GM23338 (cell line): Measurements from ENCODE around the gene BIRC3. TPM values are rescaled to one million over a fixed set of nuclear protein-coding genes. Genes with fewer than 3 reads are reported as not detected.

Experiments used
- ATAC-seq: fragments of 200-7000 bp; cut with Tn5 transposase; 3 replicates; pipeline ENCODE4 v1.9.1; 2020
- DNase-seq: peaks from one replicate; pipeline ENCODE4 v3.0.0-alpha.2; 2015; ENCODE audit warnings: low spot score
- H2AFZ ChIP-seq: fragments of 200-600 bp; sonication (generic); 2 replicates; pipeline ENCODE4 v1.8.0; 2016; ENCODE audit warnings: antibody characterized with exemption, mild to moderate bottlenecking, moderate library complexity
- H3F3A ChIP-seq: fragments of 200-600 bp; sonication (generic); replicated peaks from 2 replicates; pipeline ENCODE4 v1.8.0; 2017; ENCODE audit warnings: antibody characterized with exemption, mixed run types, low read depth
- H3K27ac ChIP-seq: fragments of 200-600 bp; sonication (generic); 2 replicates; pipeline ENCODE4 v1.6.1; 2016; ENCODE audit warnings: low read depth
- H3K27me3 ChIP-seq: fragments of 200-600 bp; sonication (generic); 2 replicates; pipeline ENCODE4 v1.8.0; 2016; ENCODE audit warnings: mild to moderate bottlenecking, mixed run types, moderate library complexity; ENCODE audit not compliant: insufficient read depth
- H3K36me3 ChIP-seq: fragments of 200-600 bp; sonication (generic); 2 replicates; pipeline ENCODE4 v1.8.0; 2016; ENCODE audit warnings: mild to moderate bottlenecking; ENCODE audit not compliant: insufficient read depth
- H3K4me1 ChIP-seq: fragments of 200-600 bp; sonication (generic); 2 replicates; pipeline ENCODE4 v1.8.0; 2016; ENCODE audit warnings: mild to moderate bottlenecking, moderate library complexity; ENCODE audit not compliant: insufficient read depth
- H3K4me2 ChIP-seq: fragments of 200-600 bp; sonication (generic); 2 replicates; pipeline ENCODE4 v1.7.1; 2017; ENCODE audit warnings: mixed run types
- H3K4me3 ChIP-seq: fragments of 200-600 bp; sonication (generic); 2 replicates; pipeline ENCODE4 v1.6.1; 2016; ENCODE audit warnings: mixed run types
- H3K79me2 ChIP-seq: fragments of 200-600 bp; sonication (generic); replicated peaks from 2 replicates; pipeline ENCODE4 v1.8.0; 2017; ENCODE audit warnings: mild to moderate bottlenecking; ENCODE audit not compliant: insufficient read depth
- H3K9me2 ChIP-seq: fragments of 200-600 bp; sonication (generic); 2 replicates; pipeline ENCODE4 v1.8.0; 2017; ENCODE audit not compliant: insufficient read depth
- H4K20me1 ChIP-seq: fragments of 200-600 bp; sonication (generic); replicated peaks from 2 replicates; pipeline ENCODE4 v1.8.0; 2017; ENCODE audit warnings: mild to moderate bottlenecking; ENCODE audit not compliant: insufficient read depth
- H3K27ac Mint-ChIP-seq: 2 replicates; pipeline ENCODE4 v1.8.0; 2020; ENCODE audit warnings: inconsistent platforms, mild to moderate bottlenecking, moderate library complexity, mixed read lengths
- H3K27me3 Mint-ChIP-seq: 3 replicates; pipeline ENCODE4 v1.8.0; 2022; ENCODE audit warnings: low read depth, mild to moderate bottlenecking, moderate library complexity, mixed read lengths, inconsistent platforms; ENCODE audit not compliant: insufficient read depth, poor library complexity
- H3K36me3 Mint-ChIP-seq: 3 replicates; pipeline ENCODE4 v1.8.0; 2021; ENCODE audit warnings: low read depth, mild to moderate bottlenecking, inconsistent platforms, moderate library complexity, mixed read lengths
- H3K4me1 Mint-ChIP-seq: 3 replicates; pipeline ENCODE4 v1.8.0; 2020; ENCODE audit warnings: mild to moderate bottlenecking, inconsistent platforms, mixed read lengths
- H3K4me3 Mint-ChIP-seq: 3 replicates; pipeline ENCODE4 v1.8.0; 2021; ENCODE audit warnings: moderate library complexity, mild to moderate bottlenecking, inconsistent platforms, mixed read lengths
- H3K9me3 Mint-ChIP-seq: 3 replicates; pipeline ENCODE4 v1.8.0; 2020; ENCODE audit warnings: moderate library complexity, mild to moderate bottlenecking, inconsistent platforms, mixed read lengths
- CREB1 ChIP-seq: fragments of 250-450 bp; sonication (Bioruptor Pico); IDR thresholded peaks from 2 replicates; pipeline ENCODE4 v1.5.0; 2020; ENCODE audit warnings: low read depth, mild to moderate bottlenecking, moderate library complexity
- CTCF ChIP-seq, 2 experiments: fragments of 200-600 bp in 1 of 2; sonication (generic) in 1 of 2; conservative IDR thresholded peaks; 2 replicates each; pipeline versions ENCODE4 v1.5.1 to v1.6.1; 2016 to 2017; ENCODE audit warnings: antibody characterized with exemption in 2 of 2, low read depth in 2 of 2, mild to moderate bottlenecking in 2 of 2, moderate library complexity in 1 of 2
- ETS1 ChIP-seq: IDR thresholded peaks from 2 replicates; pipeline ENCODE4 v1.6.1; 2016; ENCODE audit warnings: antibody characterized with exemption
- EZH2 ChIP-seq: fragments of 200-600 bp; sonication (generic); IDR thresholded peaks from one replicate; pipeline ENCODE4 v1.8.0; 2017; ENCODE audit warnings: antibody characterized with exemption, mild to moderate bottlenecking, low read depth; ENCODE audit not compliant: unreplicated experiment
- EZH2phosphoT487 ChIP-seq: fragments of 200-600 bp; sonication (generic); IDR thresholded peaks from one replicate; pipeline ENCODE4 v1.8.1; 2018; ENCODE audit warnings: antibody characterized with exemption; ENCODE audit not compliant: unreplicated experiment
- JUNB ChIP-seq: IDR thresholded peaks from one replicate; pipeline ENCODE4 v1.6.1; 2016; ENCODE audit warnings: antibody characterized with exemption; ENCODE audit not compliant: unreplicated experiment
- NANOG ChIP-seq: IDR thresholded peaks from 2 replicates; pipeline ENCODE4 v1.6.1; 2016; ENCODE audit warnings: antibody characterized with exemption, borderline replicate concordance
- POLR2AphosphoS5 ChIP-seq: IDR thresholded peaks from 2 replicates; pipeline ENCODE4 v1.6.1; 2016; ENCODE audit warnings: antibody characterized with exemption, low read depth
- STAT1 ChIP-seq: IDR thresholded peaks from one replicate; pipeline ENCODE4 v1.6.1; 2016; ENCODE audit warnings: antibody characterized with exemption; ENCODE audit not compliant: unreplicated experiment
- ZNF114 ChIP-seq: fragments of 250-450 bp; sonication (Bioruptor Pico); IDR thresholded peaks from 2 replicates; pipeline ENCODE4 v1.5.0; 2020; ENCODE audit warnings: mild to moderate bottlenecking, moderate library complexity
- polyA plus RNA-seq: library from polyadenylated mRNA; unstranded; fragments of >200 nt; fragmentation: Nextera tagmentation; extraction: Ambion mirVana; gene quantifications from 2 replicates; pipeline ENCODE4 v1.2.1, GENCODE V29; 2016
- total RNA-seq: library from RNA; depleted of rRNA; stranded (reverse); fragments of >200 nt; shearing (Covaris generic); gene quantifications from 2 replicates; pipeline ENCODE4 v1.2.3, GENCODE V29; 2014
- TF ChIP-seq, protein P1 (sequence below): IDR thresholded peaks from one replicate; pipeline ENCODE4 v1.6.1; 2018; ENCODE audit warnings: antibody characterized with exemption; ENCODE audit not compliant: unreplicated experiment

Gene BIRC3
- total and polyA plus RNA-seq, 2 experiments from 2014 or later = 0.03 TPM; not detected in 1

- H3K36me3 Mint-ChIP-seq = no peaks in the 10 kb centered on the region
- Histone ChIP-seq H3K4me2 (no peak overlapping the region), H2AFZ (no peak overlapping the region), H3K9me2 (no peaks in the 10 kb centered on the region), H4K20me1 (no peaks in the 10 kb centered on the region), H3K36me3 (no peaks in the 10 kb centered on the region), H3K79me2 (no peaks in the 10 kb centered on the region), H3K4me1 (peaks cover 5% of the 10 kb centered on the region), H3F3A (no peaks in the 10 kb centered on the region), H3K27me3 (no peaks in the 10 kb centered on the region), H3K4me3 (no peak overlapping the region), H3K27ac (no peak overlapping the region)
- ATAC-seq (peak; percentile 92), DNase-seq (peak; percentile 94)
- H3K4me3 Mint-ChIP-seq = no peak overlapping the region
- H3K27me3 Mint-ChIP-seq = peaks cover 4% of the 10 kb centered on the region
- no peaks in the 10 kb centered on the region for H3K9me3 Mint-ChIP-seq
- H3K27ac Mint-ChIP-seq = no peak overlapping the region
- TF ChIP-seq EZH2 = no peak
- peak; percentile 92 to 98 for TF ChIP-seq CTCF (conservative IDR thresholded peaks at IDR 0.05; ENCODE audit: low read depth in 2 of 2)
- peaks cover 9% of the 10 kb centered on the region; the same call in 2 of the 3 replicates for H3K4me1 Mint-ChIP-seq
These were observed 24.6 kb downstream of the BIRC3 start for GRCh38 chr11:102341844-102342318.

GRCh38 chr11:102343809-102344208 lies 26.5 kb downstream of the BIRC3 start:
- no peak for ATAC-seq
- 0 out of 2 replicates have a peak, but pooled peaks cover 3% of the 10 kb centered on the region for H4K20me1 ChIP-seq
- TF ChIP-seq CREB1 (CRISPR knock-in tag) = no peak
- TF ChIP-seq, protein P1, sequence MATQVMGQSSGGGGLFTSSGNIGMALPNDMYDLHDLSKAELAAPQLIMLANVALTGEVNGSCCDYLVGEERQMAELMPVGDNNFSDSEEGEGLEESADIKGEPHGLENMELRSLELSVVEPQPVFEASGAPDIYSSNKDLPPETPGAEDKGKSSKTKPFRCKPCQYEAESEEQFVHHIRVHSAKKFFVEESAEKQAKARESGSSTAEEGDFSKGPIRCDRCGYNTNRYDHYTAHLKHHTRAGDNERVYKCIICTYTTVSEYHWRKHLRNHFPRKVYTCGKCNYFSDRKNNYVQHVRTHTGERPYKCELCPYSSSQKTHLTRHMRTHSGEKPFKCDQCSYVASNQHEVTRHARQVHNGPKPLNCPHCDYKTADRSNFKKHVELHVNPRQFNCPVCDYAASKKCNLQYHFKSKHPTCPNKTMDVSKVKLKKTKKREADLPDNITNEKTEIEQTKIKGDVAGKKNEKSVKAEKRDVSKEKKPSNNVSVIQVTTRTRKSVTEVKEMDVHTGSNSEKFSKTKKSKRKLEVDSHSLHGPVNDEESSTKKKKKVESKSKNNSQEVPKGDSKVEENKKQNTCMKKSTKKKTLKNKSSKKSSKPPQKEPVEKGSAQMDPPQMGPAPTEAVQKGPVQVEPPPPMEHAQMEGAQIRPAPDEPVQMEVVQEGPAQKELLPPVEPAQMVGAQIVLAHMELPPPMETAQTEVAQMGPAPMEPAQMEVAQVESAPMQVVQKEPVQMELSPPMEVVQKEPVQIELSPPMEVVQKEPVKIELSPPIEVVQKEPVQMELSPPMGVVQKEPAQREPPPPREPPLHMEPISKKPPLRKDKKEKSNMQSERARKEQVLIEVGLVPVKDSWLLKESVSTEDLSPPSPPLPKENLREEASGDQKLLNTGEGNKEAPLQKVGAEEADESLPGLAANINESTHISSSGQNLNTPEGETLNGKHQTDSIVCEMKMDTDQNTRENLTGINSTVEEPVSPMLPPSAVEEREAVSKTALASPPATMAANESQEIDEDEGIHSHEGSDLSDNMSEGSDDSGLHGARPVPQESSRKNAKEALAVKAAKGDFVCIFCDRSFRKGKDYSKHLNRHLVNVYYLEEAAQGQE = no peak
- no peak for TF ChIP-seq STAT1
- TF ChIP-seq NANOG = no peak
- no peak for TF ChIP-seq CTCF (conservative IDR thresholded peaks at IDR 0.05; ENCODE audit: low read depth in 2 of 2)
- no peak for TF ChIP-seq POLR2AphosphoS5
- TF ChIP-seq JUNB = no peak
- TF ChIP-seq ETS1 = no peak
- no peak for TF ChIP-seq ZNF114 (CRISPR knock-in tag)
- TF ChIP-seq EZH2phosphoT487 = no peak

More at GRCh38 chr11:102343809-102344208, 26.5 kb downstream of the BIRC3 start:
- Histone ChIP-seq H2AFZ (no peak overlapping the region), H3K36me3 (no peaks in the 10 kb centered on the region), H3F3A (no peaks in the 10 kb centered on the region), H3K4me1 (peaks cover 11% of the 10 kb centered on the region), H3K4me2 (no peak overlapping the region), H3K27me3 (no peaks in the 10 kb centered on the region), H3K79me2 (peaks cover 13% of the 10 kb centered on the region), H3K4me3 (no peak overlapping the region), H3K27ac (no peak overlapping the region), H3K9me2 (no peaks in the 10 kb centered on the region)
- peaks cover 4% of the 10 kb centered on the region for H3K27me3 Mint-ChIP-seq
- peaks cover 14% of the 10 kb centered on the region for H3K4me1 Mint-ChIP-seq
- H3K27ac Mint-ChIP-seq = no peak overlapping the region
- no peaks in the 10 kb centered on the region for H3K9me3 Mint-ChIP-seq
- no peaks in the 10 kb centered on the region for H3K36me3 Mint-ChIP-seq
- DNase-seq = no peak
- no peak overlapping the region for H3K4me3 Mint-ChIP-seq
